Nephron (organoid): ENCODE data around the gene ID4.
"Not testable (repeated sequence)": the region's sequence is repeated elsewhere in the genome, so short reads cannot be mapped to it uniquely, and the experiment has no call there.

ENCODE experiments used
- H3K27ac Mint-ChIP-seq, 3 experiments: 2 replicates each; pipeline ENCODE4 v1.8.0; 2020; ENCODE audit warnings: mixed read lengths in 3 of 3, mild to moderate bottlenecking in 2 of 3, moderate library complexity in 1 of 3
- H3K27me3 Mint-ChIP-seq: 2 replicates; pipeline ENCODE4 v1.8.0; 2021; ENCODE audit warnings: low read depth, mild to moderate bottlenecking, moderate library complexity, mixed read lengths
- H3K36me3 Mint-ChIP-seq: 2 replicates; pipeline ENCODE4 v1.8.0; 2020; ENCODE audit warnings: low read depth, mixed read lengths
- H3K4me1 Mint-ChIP-seq: 2 replicates; pipeline ENCODE4 v1.8.0; 2020; ENCODE audit warnings: mixed read lengths
- H3K4me3 Mint-ChIP-seq, 3 experiments: 2 replicates each; pipeline ENCODE4 v1.8.0; 2020; ENCODE audit warnings: mild to moderate bottlenecking in 3 of 3, mixed read lengths in 3 of 3, moderate library complexity in 2 of 3
- H3K9me3 Mint-ChIP-seq: 2 replicates; pipeline ENCODE4 v1.8.0; 2020; ENCODE audit warnings: mixed read lengths
- TF ChIP-seq, protein P1 (sequence below), 3 experiments: fragments of 200-600 bp; sonication (generic); IDR thresholded peaks; one replicate each; pipeline ENCODE4 v1.5.0; 2021; ENCODE audit warnings: antibody characterized with exemption in 3 of 3; ENCODE audit not compliant: unreplicated experiment in 3 of 3

ID4 gene

DNA sequence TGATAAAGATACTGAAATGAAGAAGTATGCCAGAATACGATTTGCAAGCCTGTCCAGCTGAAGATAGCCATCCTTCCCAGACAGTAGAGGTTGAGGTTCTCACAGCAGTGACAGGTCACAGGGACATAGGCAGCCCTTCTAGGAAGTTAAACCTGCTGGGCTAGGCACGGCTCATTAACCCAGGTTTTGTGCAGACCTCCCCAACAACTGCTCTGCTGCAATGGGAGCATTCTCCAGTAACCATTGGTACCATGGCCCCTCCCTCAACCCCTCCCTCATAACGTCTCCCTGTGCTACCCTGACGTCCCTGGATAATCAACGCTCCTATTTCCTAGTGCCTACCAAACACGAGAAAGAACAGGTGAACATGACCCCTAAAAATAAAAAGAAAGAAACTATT lies 15.8 kb downstream of the ID4 start:
- TF ChIP-seq, protein P1, sequence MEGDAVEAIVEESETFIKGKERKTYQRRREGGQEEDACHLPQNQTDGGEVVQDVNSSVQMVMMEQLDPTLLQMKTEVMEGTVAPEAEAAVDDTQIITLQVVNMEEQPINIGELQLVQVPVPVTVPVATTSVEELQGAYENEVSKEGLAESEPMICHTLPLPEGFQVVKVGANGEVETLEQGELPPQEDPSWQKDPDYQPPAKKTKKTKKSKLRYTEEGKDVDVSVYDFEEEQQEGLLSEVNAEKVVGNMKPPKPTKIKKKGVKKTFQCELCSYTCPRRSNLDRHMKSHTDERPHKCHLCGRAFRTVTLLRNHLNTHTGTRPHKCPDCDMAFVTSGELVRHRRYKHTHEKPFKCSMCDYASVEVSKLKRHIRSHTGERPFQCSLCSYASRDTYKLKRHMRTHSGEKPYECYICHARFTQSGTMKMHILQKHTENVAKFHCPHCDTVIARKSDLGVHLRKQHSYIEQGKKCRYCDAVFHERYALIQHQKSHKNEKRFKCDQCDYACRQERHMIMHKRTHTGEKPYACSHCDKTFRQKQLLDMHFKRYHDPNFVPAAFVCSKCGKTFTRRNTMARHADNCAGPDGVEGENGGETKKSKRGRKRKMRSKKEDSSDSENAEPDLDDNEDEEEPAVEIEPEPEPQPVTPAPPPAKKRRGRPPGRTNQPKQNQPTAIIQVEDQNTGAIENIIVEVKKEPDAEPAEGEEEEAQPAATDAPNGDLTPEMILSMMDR (IDR thresholded peaks at IDR 0.05; ENCODE audit: unreplicated experiment in 3 of 3), result no peak
- H3K27ac Mint-ChIP-seq, result peak overlapping the region in 1 of 3 experiments; percentile 76
- no peak overlapping the region for H3K4me3 Mint-ChIP-seq
- no peaks in the 10 kb centered on the region for H3K36me3 Mint-ChIP-seq
- peaks cover 4% of the 10 kb centered on the region for H3K27me3 Mint-ChIP-seq
- H3K9me3 Mint-ChIP-seq, result no peaks in the 10 kb centered on the region
- H3K4me1 Mint-ChIP-seq, result peaks cover 34% of the 10 kb centered on the region

DNA sequence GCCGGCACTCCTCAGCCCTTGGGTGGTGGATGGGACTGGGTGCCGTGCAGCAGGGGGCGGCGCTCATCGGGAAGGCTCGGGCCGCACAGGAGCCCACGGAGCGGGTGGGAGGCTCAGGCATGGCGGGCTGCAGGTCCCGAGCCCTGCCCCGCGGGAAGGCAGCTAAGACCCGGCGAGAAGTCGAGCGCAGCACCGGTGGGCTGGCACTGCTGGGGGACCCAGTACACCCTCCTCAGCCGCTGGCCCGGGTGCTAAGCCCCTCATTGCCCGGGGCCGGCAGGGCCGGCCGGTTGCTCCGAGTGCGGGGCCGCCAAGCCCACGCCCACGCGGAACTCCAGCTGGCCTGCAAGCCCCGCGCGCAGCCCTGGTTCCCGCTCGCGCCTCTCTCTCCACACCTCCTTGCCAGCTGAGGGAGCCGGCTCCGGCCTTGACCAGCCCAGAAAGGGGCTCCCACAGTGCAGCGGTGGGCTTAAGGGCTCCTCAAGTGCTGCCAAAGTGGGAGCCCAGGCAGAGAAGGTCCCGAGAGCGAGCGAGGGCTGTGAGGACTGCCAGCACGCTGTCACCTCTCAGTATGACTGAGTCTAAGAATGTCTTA lies 17.3 kb downstream of the ID4 start:
- peaks cover 28% of the 10 kb centered on the region for H3K4me1 Mint-ChIP-seq

GRCh38 chr6:19855536-19855935 lies 18.4 kb downstream of the ID4 start:
- Mint-ChIP-seq H3K36me3 (no peaks in the 10 kb centered on the region), H3K27me3 (peaks cover 7% of the 10 kb centered on the region), H3K4me3 (no peak overlapping the region), H3K27ac (peak overlapping the region in 1 of 3 experiments; percentile 56), H3K4me1 (peaks cover 25% of the 10 kb centered on the region), H3K9me3 (no peaks in the 10 kb centered on the region)
- TF ChIP-seq, protein P1 (IDR thresholded peaks at IDR 0.05; ENCODE audit: unreplicated experiment in 3 of 3), result no peak

More for the DNA sequence above, 17.3 kb downstream of the ID4 start:
- H3K27me3 Mint-ChIP-seq, H3K9me3 Mint-ChIP-seq, H3K27ac Mint-ChIP-seq, H3K4me3 Mint-ChIP-seq, H3K36me3 Mint-ChIP-seq: not testable (repeated sequence)

GRCh38 chr6:19857139-19857538 lies 20.0 kb downstream of the ID4 start:
- Mint-ChIP-seq H3K27me3 (peaks cover 7% of the 10 kb centered on the region), H3K36me3 (no peaks in the 10 kb centered on the region), H3K4me3 (no peak overlapping the region), H3K9me3 (no peaks in the 10 kb centered on the region), H3K27ac (no peak overlapping the region), H3K4me1 (peaks cover 11% of the 10 kb centered on the region)
- TF ChIP-seq, protein P1 (IDR thresholded peaks at IDR 0.05; ENCODE audit: unreplicated experiment in 3 of 3), result no peak

DNA sequence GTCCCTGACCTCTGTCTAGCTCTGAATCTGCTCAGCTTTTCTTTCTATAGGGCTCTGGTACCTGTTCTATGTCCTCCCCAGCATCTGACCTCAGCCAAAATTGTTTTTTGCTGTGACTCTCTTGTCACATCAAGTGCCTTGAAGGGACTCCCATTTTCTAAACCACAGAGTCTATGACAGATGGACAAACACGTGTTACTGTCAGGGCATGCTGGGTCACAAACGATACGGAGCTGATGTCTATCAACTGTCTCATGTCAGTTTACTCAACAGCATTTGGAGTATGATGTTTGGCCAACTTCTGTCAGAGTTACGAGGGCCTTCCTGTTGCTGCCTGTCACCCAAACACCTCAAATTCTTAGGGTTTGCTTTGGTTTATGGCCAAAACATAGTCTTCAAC lies 20.5 kb downstream of the ID4 start:
- TF ChIP-seq, protein P1 (IDR thresholded peaks at IDR 0.05; ENCODE audit: unreplicated experiment in 3 of 3), result no peak
- Mint-ChIP-seq H3K27me3 (peaks cover 7% of the 10 kb centered on the region), H3K9me3 (no peaks in the 10 kb centered on the region), H3K4me1 (peaks cover 7% of the 10 kb centered on the region), H3K36me3 (no peaks in the 10 kb centered on the region), H3K27ac (no peak overlapping the region), H3K4me3 (no peak overlapping the region)

GRCh38 chr6:19860235-19860877 lies 23.2 kb downstream of the ID4 start:
- Mint-ChIP-seq H3K9me3 (no peaks in the 10 kb centered on the region), H3K4me3 (no peak overlapping the region), H3K36me3 (no peaks in the 10 kb centered on the region), H3K4me1 (peaks cover 7% of the 10 kb centered on the region), H3K27me3 (peaks cover 7% of the 10 kb centered on the region), H3K27ac (no peak overlapping the region)
- TF ChIP-seq, protein P1 (IDR thresholded peaks at IDR 0.05; ENCODE audit: unreplicated experiment in 3 of 3), result no peak
